OCI-LY1 (cell line): ENCODE measurements around the gene STARD3NL.
A peak's percentile ranks its signal among the peaks of the same experiment; 100 is the strongest.

Experiments
- H2AFZ ChIP-seq: fragments of 200-600 bp; sonication (generic), shearing (Covaris generic); 2 replicates; pipeline ENCODE4 v1.6.0; 2014; ENCODE audit warnings: antibody characterized with exemption, mild to moderate bottlenecking, low read length
- H3F3A ChIP-seq: fragments of 200-600 bp; sonication (generic), shearing (Covaris generic); 2 replicates; pipeline ENCODE4 v1.6.0; 2014; ENCODE audit warnings: mild to moderate bottlenecking, antibody characterized with exemption, low read length, moderate library complexity; ENCODE audit not compliant: insufficient read depth
- H3K27ac ChIP-seq: fragments of 200-600 bp; sonication (generic); 2 replicates; pipeline ENCODE4 v1.5.1; 2014; ENCODE audit warnings: low read length, mixed run types, mild to moderate bottlenecking, low read depth; ENCODE audit not compliant: poor library complexity, severe bottlenecking
- H3K27me3 ChIP-seq: fragments of 200-600 bp; sonication (generic); 2 replicates; pipeline ENCODE4 v1.6.0; 2014; ENCODE audit warnings: antibody characterized with exemption, mild to moderate bottlenecking, low read length, moderate library complexity; ENCODE audit not compliant: insufficient read depth
- H3K36me3 ChIP-seq: fragments of 200-600 bp; sonication (generic); 2 replicates; pipeline ENCODE4 v1.6.1; 2014; ENCODE audit warnings: mild to moderate bottlenecking, antibody characterized with exemption, low read length, moderate library complexity, mixed read lengths; ENCODE audit not compliant: insufficient read depth
- H3K4me1 ChIP-seq: fragments of 200-600 bp; sonication (generic); 2 replicates; pipeline ENCODE4 v1.5.1; 2014; ENCODE audit warnings: mild to moderate bottlenecking, low read length, moderate library complexity; ENCODE audit not compliant: insufficient read depth, severe bottlenecking
- H3K4me2 ChIP-seq: fragments of 200-600 bp; sonication (generic), shearing (Covaris generic); 2 replicates; pipeline ENCODE4 v1.6.1; 2014; ENCODE audit warnings: low read length
- H3K4me3 ChIP-seq: fragments of 200-600 bp; sonication (generic); 2 replicates; pipeline ENCODE4 v1.5.1; 2014; ENCODE audit warnings: low read length, low read depth, mild to moderate bottlenecking, mixed read lengths; ENCODE audit not compliant: poor library complexity, severe bottlenecking
- H3K79me2 ChIP-seq: fragments of 200-600 bp; shearing (Covaris generic); 2 replicates; pipeline ENCODE4 v1.6.1; 2016; ENCODE audit warnings: mixed run types, low read length, mixed read lengths; ENCODE audit not compliant: insufficient read depth
- H3K9ac ChIP-seq: fragments of 200-600 bp; sonication (generic), shearing (Covaris generic); 2 replicates; pipeline ENCODE4 v1.6.1; 2014; ENCODE audit warnings: mild to moderate bottlenecking, low read length, mixed read lengths
- H3K9me2 ChIP-seq: fragments of 200-600 bp; sonication (generic), shearing (Covaris generic); 2 replicates; pipeline ENCODE4 v1.6.1; 2014; ENCODE audit warnings: low read depth, mild to moderate bottlenecking, low read length, mixed read lengths
- H3K9me3 ChIP-seq: fragments of 200-600 bp; shearing (Covaris generic); 2 replicates; pipeline ENCODE4 v1.6.1; 2014; ENCODE audit warnings: low read length, mixed read lengths
- H4K20me1 ChIP-seq: fragments of 200-600 bp; sonication (generic), shearing (Covaris generic); 2 replicates; pipeline ENCODE4 v1.6.0; 2016; ENCODE audit warnings: mild to moderate bottlenecking, low read length; ENCODE audit not compliant: insufficient read depth
- CTCF ChIP-seq: fragments of 200-600 bp; sonication (generic), shearing (Covaris generic); IDR thresholded peaks from 2 replicates; pipeline ENCODE4 v1.5.1; 2017; ENCODE audit warnings: mild to moderate bottlenecking, antibody characterized with exemption, low read length, moderate library complexity, mixed read lengths
- EZH2 ChIP-seq: fragments of 200-600 bp; sonication (generic), shearing (Covaris generic); IDR thresholded peaks from 2 replicates; pipeline ENCODE4 v1.8.0; 2017; ENCODE audit warnings: borderline replicate concordance, mixed run types, mild to moderate bottlenecking, antibody characterized with exemption, low read length, moderate library complexity, mixed read lengths

The STARD3NL gene

GRCh38 chr7:38217672-38218071, 39.6 kb downstream of the STARD3NL start:
- no peak overlapping the region for H3K4me2 ChIP-seq
- no peak overlapping the region for H3K4me3 ChIP-seq
- no peaks in the 10 kb centered on the region for H3K27me3 ChIP-seq
- H3K4me1 ChIP-seq = peaks cover 4% of the 10 kb centered on the region
- TF ChIP-seq EZH2 = no peak
- TF ChIP-seq CTCF = no peak
- no peak overlapping the region for H3K27ac ChIP-seq
- no peaks in the 10 kb centered on the region for H3F3A ChIP-seq
- no peaks in the 10 kb centered on the region for H4K20me1 ChIP-seq
- no peaks in the 10 kb centered on the region for H3K9me2 ChIP-seq
- no peaks in the 10 kb centered on the region for H3K9me3 ChIP-seq
- no peak overlapping the region for H2AFZ ChIP-seq
- no peaks in the 10 kb centered on the region for H3K79me2 ChIP-seq
- no peak overlapping the region for H3K9ac ChIP-seq
- peaks cover 18% of the 10 kb centered on the region; the same call in 1 of the 2 replicates for H3K36me3 ChIP-seq

GRCh38 chr7:38220452-38220851, 42.4 kb downstream of the STARD3NL start:
- no peaks in the 10 kb centered on the region for H3K9me2 ChIP-seq
- H3K9ac ChIP-seq = no peak overlapping the region
- H3K27ac ChIP-seq = no peak overlapping the region
- no peaks in the 10 kb centered on the region for H4K20me1 ChIP-seq
- H2AFZ ChIP-seq = no peak overlapping the region
- no peak overlapping the region for H3K4me3 ChIP-seq
- H3K79me2 ChIP-seq = no peaks in the 10 kb centered on the region
- TF ChIP-seq CTCF (no peak), EZH2 (no peak)
- H3F3A ChIP-seq = no peaks in the 10 kb centered on the region
- peaks cover 18% of the 10 kb centered on the region; the same call in 1 of the 2 replicates for H3K36me3 ChIP-seq
- H3K4me1 ChIP-seq = peaks cover 4% of the 10 kb centered on the region
- H3K9me3 ChIP-seq = no peaks in the 10 kb centered on the region
- H3K4me2 ChIP-seq = no peak overlapping the region
- no peaks in the 10 kb centered on the region for H3K27me3 ChIP-seq

DNA sequence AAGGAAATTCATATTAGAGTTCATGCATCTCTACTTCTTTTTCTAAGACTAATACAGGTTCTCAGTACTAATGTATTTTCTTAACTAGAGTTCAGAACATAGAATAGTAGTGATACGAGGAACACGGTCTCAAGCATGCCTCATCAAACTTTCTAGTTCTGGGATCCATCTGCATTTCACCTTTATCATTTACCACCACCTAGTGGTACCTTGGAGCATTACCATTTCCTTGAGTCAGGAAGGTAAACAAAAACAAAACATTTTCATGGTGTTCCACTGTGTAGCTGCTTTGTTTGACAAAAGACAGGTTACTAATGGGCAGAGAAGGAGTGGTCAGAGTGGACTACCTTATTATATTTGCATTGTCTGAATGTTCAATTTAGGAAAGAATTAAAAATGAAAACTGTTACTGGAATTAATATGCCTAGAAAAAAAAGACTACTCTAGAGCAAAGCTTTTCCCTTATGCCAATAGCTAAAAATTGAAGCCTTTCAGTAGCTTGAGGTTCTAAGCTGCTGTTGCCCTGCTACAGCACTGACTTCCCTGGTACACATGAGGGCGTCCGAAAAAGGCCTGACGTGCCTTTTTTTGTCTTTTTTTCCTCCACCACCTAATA, 44.5 kb downstream of the STARD3NL start:
- H3K4me3 ChIP-seq = no peak overlapping the region

More for the DNA sequence above, 44.5 kb downstream of the STARD3NL start:
- H4K20me1 ChIP-seq = no peaks in the 10 kb centered on the region
- H3K27ac ChIP-seq = no peak overlapping the region
- H3K4me2 ChIP-seq = no peak overlapping the region
- no peaks in the 10 kb centered on the region for H3K4me1 ChIP-seq
- H3K9me3 ChIP-seq = no peaks in the 10 kb centered on the region
- no peak overlapping the region for H2AFZ ChIP-seq
- no peak overlapping the region for H3K9ac ChIP-seq
- no peaks in the 10 kb centered on the region for H3F3A ChIP-seq
- TF ChIP-seq CTCF (peak; percentile 97), EZH2 (no peak)
- no peaks in the 10 kb centered on the region for H3K27me3 ChIP-seq
- peaks cover 18% of the 10 kb centered on the region; the same call in 1 of the 2 replicates for H3K36me3 ChIP-seq
- no peaks in the 10 kb centered on the region for H3K79me2 ChIP-seq
- no peaks in the 10 kb centered on the region for H3K9me2 ChIP-seq
